Forelimb muscle (tissue), 1 donor: ENCODE measurements around the gene CAMTA1. TPM values are rescaled to one million over a fixed set of nuclear protein-coding genes. Genes with fewer than 3 reads are reported as not detected.

ENCODE experiments used
- DNase-seq: peaks from one replicate; pipeline ENCODE4 v3.0.0-alpha.2; 2013; ENCODE audit warnings: low read depth
- polyA plus RNA-seq: library from polyadenylated mRNA; unstranded; fragments of 120-200 nt; gene quantifications from one replicate; pipeline ENCODE4 v1.2.1, GENCODE V29; 2013; ENCODE audit not compliant: insufficient read length

Gene CAMTA1
- polyA plus RNA-seq, 1 donor: 43.5 TPM

DNA sequence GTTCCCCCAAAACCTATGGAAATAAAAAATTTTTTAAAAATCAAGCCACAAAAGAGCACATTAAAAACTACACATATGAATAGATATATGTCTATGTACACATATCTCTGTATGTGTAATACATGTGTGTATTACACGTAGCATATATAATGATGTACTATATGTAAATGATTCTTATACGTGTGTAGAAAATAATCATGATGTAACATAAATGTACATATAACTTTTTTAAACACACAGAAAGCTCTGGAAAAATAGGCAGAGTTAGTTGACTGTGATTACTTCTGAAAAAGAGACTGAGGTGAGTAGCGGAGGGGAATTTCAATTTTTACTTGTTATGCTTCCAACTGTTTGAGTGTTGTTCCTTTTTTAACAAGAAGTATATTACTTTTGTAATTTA is 405.0 kb downstream of the CAMTA1 start:
- DNase-seq: no peak

DNA sequence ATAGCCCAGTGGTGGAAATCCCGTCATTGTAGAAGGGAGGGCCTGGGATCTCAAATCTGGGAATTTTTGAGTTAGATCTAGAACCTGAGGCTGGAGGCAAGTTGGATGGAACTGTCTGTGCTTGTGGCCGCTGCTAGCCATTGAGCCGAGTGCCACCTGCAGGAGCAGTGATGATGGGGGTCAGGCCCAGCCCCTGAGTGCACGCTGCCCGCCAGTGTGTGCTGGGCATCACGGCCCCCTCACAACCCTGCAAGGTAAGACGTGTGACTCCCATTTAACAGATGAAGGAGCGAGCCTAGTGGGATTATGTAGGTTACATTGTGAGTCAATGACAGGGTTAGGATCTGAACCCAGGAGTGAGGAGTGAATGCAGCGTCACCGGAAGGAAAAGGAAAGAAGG is 407.2 kb downstream of the CAMTA1 start:
- DNase-seq: no peak

DNA sequence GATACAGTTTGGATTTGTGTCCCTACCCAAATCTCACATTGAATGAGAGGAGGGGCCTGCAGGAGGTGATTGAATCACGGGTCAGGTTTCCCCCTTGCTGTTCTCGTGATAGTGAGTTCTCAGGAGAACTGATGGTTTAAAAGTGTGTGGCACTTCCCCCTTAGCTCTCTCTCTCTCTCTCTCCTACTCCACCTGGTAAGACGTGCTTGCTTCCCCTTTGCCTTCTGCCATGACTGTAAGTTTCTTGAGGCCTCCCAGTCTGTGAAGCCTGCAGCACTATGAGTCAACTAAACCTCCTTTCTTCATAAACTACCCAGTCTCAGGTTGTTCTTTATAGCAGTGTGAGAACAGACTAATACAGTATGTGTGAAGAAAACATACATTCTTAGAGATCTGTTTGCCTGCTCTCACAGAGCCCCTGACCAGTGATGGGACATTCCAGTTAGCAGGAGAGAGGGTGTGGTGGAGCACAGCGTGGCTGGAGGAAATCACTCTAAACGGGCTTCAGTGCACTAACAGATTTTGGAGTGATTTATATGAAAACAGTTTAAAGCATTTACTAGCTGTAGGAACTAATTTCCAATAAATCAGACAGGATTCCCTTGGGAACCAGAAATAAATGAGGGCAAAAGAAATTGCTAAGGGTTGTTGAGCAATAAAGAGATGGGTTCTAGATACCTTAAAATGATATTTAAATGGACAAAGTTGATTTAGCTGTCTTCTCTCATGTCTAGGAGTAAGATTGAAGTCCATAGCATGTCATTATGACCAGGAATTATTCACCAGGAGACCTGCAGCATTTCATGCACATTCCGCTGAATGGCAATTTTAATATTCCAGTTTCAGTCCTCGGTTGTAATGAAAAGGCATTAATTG is 411.0 kb downstream of the CAMTA1 start:
- DNase-seq: no peak

DNA sequence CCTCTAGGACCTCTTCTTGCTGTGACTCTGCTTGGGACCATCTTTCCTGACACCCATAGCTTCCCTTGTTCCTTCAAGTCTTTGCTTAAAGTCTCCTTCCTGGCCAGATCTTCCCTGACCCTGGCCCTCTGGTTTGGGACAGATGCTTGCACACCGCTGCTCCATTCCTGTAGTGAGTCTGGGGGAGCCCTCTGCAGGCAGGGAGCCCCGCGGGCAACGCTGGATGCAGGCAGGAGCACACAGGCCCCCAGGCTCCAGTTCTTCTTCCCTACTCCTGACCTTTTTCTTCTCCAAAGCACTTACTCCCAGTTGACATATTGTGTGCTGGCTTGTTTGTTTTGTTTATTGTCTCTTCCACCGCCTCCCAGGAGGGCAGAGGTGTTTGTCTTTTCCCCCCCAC is 413.4 kb downstream of the CAMTA1 start:
- DNase-seq: no peak

DNA sequence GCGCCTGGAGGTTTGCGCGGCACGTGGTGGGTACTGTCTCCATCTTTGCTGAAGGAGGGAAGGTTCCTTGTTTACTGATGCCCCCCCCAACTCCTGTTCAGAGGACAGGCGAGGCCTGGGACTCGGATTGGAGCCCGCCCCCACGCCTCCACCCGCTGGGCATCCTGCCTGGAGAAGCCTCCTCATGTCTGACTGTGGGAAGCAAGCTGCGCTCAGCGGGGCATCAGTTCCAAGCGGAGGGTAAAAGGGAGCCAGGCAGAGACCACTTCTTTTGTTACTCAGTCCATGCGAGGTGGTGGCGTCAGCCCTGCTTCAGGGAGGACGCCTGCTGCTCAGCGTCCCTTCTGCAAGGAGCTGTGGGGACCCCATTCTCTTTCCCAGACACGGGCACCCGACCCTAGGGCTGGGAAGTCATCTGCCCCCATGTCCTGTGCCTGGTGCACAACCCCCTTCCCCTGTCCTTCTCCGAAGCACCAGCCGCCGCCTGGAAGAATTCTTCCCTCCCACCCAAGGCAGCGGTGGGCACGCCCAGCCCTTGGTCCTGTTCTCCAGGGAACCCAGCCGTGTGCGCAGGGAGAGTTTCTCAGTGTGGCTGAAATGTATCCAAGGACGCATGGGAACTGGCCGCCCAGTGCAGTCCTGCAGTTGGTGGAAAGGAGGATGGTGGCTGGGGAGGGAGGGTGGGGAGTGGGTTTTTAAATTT is 414.0 kb downstream of the CAMTA1 start:
- no peak for DNase-seq

DNA sequence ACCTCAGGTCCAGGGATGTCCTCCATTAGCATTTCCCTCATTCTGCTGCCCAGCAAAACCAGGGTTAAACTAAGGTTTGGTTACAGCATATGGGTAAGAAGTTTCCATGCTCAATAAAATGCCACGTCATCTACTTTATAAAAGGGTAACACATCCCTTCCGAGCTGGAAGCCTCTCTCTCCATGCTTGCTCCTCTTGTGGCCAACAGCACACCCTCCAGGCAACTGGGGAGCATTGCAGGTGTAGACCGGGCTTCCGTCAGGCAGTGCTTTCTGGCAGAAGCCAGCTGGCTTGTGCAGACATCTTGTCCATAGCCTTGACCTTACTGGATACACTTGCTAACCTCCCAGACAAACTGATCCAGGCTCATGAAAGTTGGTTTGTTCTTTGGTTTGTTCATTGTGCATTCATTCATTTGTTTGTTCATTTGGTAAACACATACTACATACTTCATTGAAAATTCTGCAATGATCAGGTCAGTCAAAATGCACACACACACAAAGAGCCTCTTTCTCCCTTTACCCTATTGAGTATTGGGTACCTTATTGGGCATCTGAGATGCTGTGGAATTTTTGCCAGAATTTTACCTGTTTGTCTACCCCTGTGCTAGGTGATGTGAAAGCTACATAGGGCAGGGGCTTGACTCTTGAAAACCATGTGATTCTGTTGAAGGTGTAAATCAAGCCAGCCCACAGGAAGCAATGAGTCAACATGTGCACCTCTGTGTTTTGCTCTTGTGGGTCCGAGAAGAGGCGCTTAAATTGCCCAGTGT is 422.8 kb downstream of the CAMTA1 start:
- DNase-seq: no peak

DNA sequence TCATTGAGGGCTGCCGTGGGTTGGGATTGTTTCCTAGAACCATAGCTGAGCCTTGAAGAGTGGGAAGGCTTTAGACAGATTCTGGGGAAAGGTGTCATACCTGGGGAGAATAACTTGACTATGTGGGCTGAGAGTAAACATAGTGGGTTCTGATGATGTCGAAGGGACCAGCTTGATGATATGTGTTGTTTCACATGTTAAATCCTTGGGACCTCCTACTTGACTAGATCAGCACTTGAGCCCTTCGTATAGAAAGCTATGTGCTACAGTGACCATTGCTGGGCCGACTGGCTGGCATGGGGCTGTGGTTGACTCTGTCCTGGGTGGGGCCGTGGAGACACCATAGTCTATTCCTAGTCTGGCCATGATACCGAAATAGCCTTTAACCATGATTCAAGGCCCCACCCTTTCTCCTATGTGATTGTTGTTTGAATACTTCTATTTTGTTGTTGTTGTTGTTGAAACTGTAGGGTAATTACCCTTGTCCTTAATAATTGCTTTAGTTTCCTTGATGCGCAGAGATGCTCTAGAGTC is 423.5 kb downstream of the CAMTA1 start:
- no peak for DNase-seq

DNA sequence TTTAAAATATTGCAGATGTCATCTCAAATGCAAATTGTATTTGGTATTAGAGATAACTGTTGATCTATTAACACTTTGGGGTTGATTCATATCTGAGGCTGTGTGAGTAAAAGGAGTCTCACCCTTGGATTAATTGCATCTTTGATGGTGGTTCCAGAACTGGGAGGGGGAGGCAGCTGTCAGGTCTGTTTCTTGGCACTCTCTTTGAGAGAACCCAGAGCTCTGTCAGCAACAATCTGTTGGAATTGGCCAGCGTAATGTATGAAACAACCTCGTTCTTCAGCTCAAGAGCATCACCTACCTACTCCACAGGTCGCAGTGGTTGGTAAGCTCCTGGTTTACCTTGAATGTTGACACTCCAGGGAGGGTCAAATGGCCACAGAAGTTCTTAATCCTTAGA is 424.1 kb downstream of the CAMTA1 start:
- no peak for DNase-seq

DNA sequence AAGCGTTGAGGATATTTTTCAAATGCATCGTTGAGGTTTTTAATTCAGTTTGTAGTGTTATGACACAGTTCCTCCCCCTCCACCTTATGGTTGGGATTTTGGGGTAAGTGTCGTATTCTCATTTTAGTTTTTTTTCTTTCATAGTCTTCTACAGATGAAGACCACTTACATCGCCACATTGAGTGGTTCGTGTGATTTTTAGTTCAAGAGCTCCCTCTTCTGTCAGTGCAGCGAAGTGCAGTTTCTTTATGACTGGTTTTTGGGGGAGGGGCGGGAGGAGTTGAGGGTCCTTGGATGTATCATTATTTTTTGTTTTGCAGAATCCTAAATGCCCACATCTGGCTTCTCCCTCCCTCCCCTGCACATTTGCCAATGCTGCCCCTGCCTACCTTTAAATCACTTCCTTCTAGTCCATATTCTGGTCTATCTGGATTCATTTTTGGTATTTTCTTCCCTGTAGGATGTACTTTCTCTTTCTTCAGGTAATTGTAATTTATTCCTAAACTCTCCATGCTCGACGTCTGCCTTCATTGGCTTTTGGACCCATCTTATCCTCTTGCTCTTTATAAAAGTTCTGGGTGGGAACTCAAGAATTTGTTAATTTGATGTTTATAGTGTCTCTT is 433.1 kb downstream of the CAMTA1 start:
- no peak for DNase-seq

DNA sequence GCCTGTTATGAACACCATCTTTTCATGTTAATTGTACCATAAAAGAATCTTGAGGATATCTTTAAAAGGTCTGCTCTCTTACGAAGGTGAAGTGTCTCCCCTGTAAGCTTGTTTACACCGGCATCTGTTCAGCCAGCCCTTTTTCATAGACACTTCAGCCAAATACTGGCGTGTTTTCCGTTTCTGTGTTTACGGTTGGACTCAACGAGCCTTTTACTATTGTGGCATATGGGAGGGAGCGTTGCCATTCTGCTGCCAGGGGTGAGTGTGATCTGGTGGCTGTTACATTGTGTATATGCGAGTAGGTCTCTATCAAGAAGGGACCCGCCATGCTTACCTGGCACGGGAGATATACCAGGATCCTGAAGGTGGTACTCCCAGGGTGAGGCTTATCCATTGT is 433.8 kb downstream of the CAMTA1 start:
- no peak for DNase-seq

DNA sequence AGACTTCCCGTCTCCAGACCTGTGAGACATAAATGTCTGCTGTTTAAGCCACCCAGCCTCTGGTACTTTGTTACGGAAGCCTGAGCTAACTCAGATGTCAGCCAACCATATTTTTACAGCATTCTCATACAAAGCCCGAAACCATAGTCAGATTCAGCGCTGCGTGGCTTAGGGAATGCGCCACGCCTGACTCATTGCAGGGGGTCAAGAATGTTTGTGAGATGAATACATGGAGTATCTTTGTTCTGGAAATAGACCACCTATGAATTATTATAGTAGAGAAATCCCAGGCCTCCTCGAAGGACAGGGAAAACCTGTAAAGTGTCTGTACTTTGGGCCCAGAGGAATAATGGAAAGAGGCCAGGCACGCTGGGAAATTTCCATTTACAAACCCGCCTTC is 434.8 kb downstream of the CAMTA1 start:
- DNase-seq: no peak

DNA sequence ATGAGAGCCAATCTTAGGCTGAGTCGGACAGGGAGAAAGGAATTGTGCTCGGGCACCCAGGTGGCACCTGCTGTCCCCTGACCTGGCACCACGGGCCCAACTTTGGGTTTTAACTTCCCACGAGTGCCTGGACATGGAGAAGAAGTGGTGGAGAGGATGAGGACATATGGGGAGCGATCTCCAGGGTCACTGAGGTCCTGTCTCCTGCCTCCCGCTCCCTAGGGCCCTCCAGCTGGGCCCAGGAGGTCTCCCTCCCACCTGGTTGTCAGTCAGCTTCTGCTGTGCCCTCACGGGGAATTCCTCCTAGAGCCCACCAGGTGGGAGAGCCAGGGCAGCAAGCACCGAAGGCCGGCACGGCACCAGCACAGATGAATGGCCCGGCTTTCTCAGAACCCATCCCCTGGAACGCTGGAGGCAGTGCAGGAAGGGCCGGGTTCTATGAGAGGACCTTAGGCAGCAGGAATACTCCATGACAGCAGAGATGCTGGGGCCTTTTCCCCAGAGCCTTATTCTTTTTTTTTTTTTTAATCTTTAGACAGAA is 435.5 kb downstream of the CAMTA1 start:
- DNase-seq: no peak

DNA sequence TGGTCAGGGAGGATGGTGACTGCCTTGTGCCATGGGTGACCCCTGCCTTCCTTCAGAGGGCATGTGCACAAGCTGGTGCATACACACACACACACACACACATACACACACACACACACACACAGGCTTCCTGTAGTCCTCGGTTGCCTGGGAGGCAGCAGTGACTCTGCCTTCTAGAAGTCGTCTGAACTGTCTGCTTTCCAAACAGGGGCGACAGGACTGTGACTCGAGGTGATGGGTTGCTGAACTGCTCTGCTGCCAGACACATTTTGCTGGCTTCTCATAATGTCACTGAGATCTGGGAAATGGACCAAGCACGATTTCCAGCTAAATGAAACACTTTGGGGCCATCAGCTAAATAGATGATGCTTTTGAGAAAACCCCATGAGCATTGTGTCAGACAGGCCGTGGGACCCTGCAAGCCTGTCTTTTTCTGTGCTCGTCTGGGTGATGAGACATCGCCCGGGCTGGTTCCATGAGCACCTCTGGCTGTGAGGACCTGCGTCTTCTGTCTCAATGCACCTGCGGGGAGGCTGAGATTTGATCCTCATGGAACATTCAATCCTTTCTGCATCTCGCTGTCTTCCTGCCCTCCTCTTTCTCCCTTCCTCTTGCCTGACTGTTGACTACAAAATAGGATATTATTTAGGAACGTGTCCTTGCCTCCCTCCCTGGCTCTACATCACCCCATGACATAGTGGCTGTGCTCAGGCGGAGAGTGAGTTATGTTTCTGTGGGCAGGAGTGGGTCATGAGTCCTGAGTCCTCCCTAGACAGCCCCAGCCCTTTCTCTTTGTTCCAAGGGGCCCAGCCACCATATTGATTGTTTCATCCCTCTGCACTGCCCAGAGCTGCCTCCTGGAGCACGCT is 436.8 kb downstream of the CAMTA1 start:
- no peak for DNase-seq

DNA sequence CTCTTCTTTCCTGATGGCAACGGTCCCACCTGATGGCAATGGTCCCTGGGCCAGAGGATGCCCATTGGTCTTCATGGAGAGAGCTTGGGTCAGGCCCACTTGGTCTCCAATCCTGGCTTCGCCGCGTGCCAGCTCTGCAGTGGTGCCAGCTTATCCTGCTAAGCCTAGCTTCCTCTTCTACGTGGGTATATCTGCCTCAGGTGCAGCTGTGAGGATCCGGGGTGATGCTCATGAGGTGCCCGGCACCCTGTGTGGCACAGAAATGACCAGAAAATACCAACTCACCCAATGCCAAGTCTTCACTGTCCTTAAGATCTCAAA is 437.4 kb downstream of the CAMTA1 start:
- no peak for DNase-seq

DNA sequence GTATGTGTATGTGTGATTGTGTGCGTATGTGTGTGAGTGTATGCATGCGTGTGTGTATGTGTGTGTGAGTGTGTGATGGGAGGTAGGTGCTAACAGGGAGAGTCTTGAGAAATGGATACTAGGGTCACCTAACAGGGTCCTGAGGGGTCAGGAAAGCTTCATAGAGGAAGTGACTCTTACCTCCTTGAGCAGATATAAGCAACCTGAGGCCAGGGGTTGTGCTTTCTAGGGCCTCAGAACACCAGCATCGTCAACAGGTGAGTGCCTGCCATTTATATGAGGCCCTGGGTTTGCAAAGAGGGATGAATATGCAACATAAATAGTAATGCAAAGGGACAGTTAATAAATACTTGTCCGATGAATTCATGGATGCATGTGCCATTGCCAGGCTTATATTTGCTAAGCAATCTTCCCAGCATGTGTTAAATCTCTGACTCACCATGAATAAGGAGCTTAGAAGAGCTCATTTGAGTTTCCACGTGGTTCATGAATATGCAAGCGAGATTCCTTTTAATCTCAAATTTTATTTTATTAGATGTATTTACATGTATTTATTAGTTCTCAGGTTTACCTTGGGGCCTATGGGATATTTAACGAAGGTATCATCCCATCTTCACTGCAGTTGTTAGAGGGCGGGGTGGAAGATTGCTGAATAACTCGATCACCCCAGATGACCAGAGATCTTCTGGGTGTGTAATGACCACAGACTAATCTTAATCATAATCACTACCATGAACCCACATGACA is 438.3 kb downstream of the CAMTA1 start:
- no peak for DNase-seq

DNA sequence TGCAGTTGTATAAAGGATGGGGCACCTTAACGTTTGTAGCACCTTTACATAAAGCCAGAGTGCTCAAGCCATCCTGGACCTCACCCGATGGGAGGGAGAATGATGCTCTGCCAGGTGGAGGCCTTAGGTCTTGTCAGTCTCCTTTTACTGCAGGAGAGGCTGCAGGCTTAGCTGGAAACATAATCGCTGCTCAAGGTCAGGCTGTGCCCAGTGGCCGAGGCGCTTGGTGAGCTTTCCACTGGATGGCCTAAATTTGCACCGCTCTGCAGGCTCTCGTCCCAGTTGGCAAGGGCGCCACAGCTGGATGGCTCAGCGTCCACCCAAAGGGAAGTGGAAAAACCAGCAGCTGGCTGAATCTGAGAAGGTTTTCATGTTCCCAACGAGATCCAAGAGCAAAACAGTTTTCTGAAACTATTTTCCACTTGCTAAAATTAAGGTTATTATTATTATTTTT is 438.9 kb downstream of the CAMTA1 start:
- DNase-seq: no peak

DNA sequence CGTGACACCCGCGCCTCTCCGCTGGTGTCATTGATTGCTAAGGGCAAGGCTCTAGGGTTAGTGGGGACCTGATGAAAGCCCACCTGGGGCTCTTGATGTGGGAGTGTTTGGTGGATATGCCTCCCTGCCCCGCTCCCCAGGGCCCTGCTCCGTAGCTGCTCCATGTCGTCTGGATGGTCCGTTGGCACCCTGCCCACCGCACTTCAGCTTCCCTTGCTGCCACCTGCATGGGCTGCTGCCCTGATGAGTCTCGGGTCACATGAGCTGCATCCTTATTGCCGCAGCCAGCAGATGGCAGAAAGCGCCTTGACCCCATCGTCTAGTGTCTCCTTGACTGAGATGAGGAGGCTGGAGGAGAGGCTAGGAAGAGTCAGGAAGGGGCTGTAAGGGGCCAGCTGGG is 439.4 kb downstream of the CAMTA1 start:
- no peak for DNase-seq

DNA sequence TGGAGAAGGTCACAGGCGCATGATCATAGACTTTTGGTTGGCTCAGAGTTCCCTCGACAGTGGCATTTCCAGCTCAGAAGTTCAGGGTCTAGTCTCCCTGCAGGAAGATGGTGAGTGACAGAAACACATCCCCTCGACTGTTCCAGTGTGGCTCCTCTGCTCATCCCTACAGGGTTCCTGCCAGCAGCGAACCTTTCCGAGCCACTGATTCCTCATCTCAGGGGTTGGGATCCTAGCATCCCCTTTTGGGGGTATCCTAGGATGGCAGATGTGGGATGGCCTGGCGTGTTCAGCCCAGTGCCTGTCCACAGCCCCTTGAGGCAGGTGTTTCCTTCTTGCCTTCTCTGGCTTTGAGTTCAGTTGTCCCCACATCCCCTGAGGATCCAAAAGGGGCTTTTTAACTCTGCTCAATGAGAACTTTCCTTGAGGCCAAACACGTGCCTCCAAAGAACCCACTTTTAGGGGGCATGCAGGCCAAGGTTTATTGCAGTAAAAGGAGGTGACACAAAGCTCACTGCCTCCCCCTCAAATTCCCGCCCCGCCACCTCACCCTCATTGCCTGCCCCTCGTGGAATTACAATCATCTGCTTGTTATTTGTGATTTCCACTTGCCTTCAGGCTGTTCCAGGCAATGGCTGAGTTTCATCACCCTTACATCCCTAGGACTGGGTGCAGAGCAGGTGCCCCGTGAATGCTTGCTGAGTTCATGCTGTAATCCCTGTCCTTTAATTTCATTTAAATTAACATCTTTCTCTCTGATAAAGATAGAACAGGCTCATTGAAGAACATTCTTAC is 440.7 kb downstream of the CAMTA1 start:
- DNase-seq: no peak

DNA sequence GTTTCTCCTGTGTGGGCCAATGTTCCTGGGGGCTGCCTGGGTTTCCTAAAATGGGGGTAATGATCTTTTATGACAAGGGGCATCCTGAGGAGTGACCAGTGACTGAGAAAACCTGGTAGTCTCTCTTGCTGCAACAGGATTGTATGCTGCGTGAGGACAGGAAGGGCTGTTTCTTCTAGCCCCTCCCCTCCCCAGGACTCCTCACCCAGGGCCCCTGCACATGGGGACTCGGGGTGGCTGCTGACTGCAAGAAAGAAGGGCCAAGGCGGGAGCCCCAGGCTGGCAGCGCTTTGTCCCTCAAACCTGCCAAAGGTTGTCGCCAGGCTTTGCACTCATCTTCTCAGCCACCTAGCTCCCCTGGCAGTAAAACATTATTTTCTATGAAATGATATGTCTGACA is 442.4 kb downstream of the CAMTA1 start:
- no peak for DNase-seq
